Neural progenitor cell (in vitro differentiated cells): ENCODE results near the gene COL23A1.

Source experiments
- EZH2 ChIP-seq: fragments of 200-600 bp; sonication (generic); IDR thresholded peaks from 2 replicates; pipeline ENCODE4 v1.6.1; 2017; ENCODE audit warnings: antibody characterized with exemption, mild to moderate bottlenecking, moderate library complexity
- TF ChIP-seq, protein P1 (sequence below): fragments of 200-600 bp; sonication (generic); IDR thresholded peaks from 2 replicates; pipeline ENCODE4 v1.5.1; 2017; ENCODE audit warnings: antibody characterized with exemption, mild to moderate bottlenecking

DNA sequence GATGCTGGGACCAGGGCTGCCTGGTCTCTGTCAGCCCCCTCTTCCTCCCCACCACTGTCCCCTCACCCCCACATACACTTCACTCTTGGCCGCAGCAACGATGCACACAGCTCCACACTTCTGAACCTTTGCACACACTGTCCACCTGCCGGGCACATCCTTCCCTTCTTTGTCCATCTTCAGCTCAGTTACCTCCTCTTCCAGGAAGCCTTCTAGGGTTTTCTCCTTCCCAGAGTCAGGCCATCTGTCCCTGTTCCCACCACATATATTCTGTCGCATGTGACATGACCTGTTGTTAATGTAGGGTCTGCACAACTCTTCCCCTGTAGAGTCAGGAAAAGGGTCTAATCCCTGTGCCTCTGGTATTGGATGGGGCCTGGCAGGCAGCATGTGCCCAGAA is 319.0 kb downstream of the COL23A1 start:
- TF ChIP-seq EZH2, result no peak
- TF ChIP-seq, protein P1, sequence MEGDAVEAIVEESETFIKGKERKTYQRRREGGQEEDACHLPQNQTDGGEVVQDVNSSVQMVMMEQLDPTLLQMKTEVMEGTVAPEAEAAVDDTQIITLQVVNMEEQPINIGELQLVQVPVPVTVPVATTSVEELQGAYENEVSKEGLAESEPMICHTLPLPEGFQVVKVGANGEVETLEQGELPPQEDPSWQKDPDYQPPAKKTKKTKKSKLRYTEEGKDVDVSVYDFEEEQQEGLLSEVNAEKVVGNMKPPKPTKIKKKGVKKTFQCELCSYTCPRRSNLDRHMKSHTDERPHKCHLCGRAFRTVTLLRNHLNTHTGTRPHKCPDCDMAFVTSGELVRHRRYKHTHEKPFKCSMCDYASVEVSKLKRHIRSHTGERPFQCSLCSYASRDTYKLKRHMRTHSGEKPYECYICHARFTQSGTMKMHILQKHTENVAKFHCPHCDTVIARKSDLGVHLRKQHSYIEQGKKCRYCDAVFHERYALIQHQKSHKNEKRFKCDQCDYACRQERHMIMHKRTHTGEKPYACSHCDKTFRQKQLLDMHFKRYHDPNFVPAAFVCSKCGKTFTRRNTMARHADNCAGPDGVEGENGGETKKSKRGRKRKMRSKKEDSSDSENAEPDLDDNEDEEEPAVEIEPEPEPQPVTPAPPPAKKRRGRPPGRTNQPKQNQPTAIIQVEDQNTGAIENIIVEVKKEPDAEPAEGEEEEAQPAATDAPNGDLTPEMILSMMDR, result no peak
